ENCODE measurements around the gene CYTH3.
"Not testable (repeated sequence)": the region's sequence is repeated elsewhere in the genome, so short reads cannot be mapped to it uniquely, and the experiment has no call there.

CYTH3 gene

GRCh38 chr7:6197801-6198551, 74.4 kb downstream of the CYTH3 start:
- peaks cover 0 to 24% (median 0%) of the 10 kb centered on the region in 4 donors for H3K4me1 ChIP-seq
- no peak for DNase-seq
- no peaks in the 10 kb centered on the region for H3K36me3 ChIP-seq
- no peak overlapping the region for H3K27ac ChIP-seq
- no peaks in the 10 kb centered on the region for H3K9me3 ChIP-seq
- no peak for TF ChIP-seq CTCF (IDR thresholded peaks at IDR 0.05)
- H3K4me3 ChIP-seq: no peak overlapping the region
- H3K27me3 ChIP-seq: no peaks in the 10 kb centered on the region
- intact Hi-C loops (cut with DNase I; ENCODE audit: low total_unique reads): no loop called here

GRCh38 chr7:6193709-6194108, 78.7 kb downstream of the CYTH3 start:
- no peak overlapping the region for H3K4me3 ChIP-seq
- TF ChIP-seq CTCF (IDR thresholded peaks at IDR 0.05): no peak
- no peak overlapping the region for H3K27ac ChIP-seq
- intact Hi-C loops (cut with DNase I; ENCODE audit: low total_unique reads): no loop called here
- H3K9me3 ChIP-seq: no peaks in the 10 kb centered on the region
- H3K36me3 ChIP-seq: peaks cover 8 to 13% (median 10%) of the 10 kb centered on the region in 3 donors
- no peaks in the 10 kb centered on the region for H3K27me3 ChIP-seq
- DNase-seq: no peak
- H3K4me1 ChIP-seq: peaks cover 0 to 16% (median 1%) of the 10 kb centered on the region in 4 donors

GRCh38 chr7:6190563-6190962, 81.9 kb downstream of the CYTH3 start:
- Histone ChIP-seq H3K36me3 (peaks cover 24 to 37% (median 32%) of the 10 kb centered on the region in 3 donors), H3K4me1 (peaks cover 0 to 12% (median 1%) of the 10 kb centered on the region in 4 donors)
- intact Hi-C loops (cut with DNase I; ENCODE audit: low total_unique reads); H3K9me3 ChIP-seq; H3K27ac ChIP-seq; H3K4me3 ChIP-seq; H3K27me3 ChIP-seq; DNase-seq: not testable (repeated sequence)

GRCh38 chr7:6188389-6188788, 84.0 kb downstream of the CYTH3 start:
- Histone ChIP-seq H3K36me3 (peaks cover 24 to 37% (median 32%) of the 10 kb centered on the region in 3 donors), H3K27ac (no peak overlapping the region), H3K9me3 (no peaks in the 10 kb centered on the region), H3K4me3 (no peak overlapping the region), H3K27me3 (no peaks in the 10 kb centered on the region), H3K4me1 (peaks cover 0 to 12% (median 1%) of the 10 kb centered on the region in 4 donors)
- intact Hi-C loops (cut with DNase I; ENCODE audit: low total_unique reads): no loop called here
- TF ChIP-seq CTCF (IDR thresholded peaks at IDR 0.05): no peak
- no peak for DNase-seq

GRCh38 chr7:6186577-6186976, 85.8 kb downstream of the CYTH3 start:
- Histone ChIP-seq H3K27ac (no peak overlapping the region), H3K4me1 (peaks cover 0 to 12% (median 1%) of the 10 kb centered on the region in 4 donors), H3K36me3 (peaks cover 24 to 45% (median 37%) of the 10 kb centered on the region in 3 donors), H3K27me3 (no peaks in the 10 kb centered on the region), H3K4me3 (no peak overlapping the region), H3K9me3 (no peaks in the 10 kb centered on the region)
- DNase-seq: no peak
- no peak for TF ChIP-seq CTCF (IDR thresholded peaks at IDR 0.05)
- intact Hi-C loops (cut with DNase I; ENCODE audit: low total_unique reads): no loop called here

GRCh38 chr7:6182993-6183392, 89.4 kb downstream of the CYTH3 start:
- DNase-seq: no peak
- no peaks in the 10 kb centered on the region for H3K9me3 ChIP-seq
- peaks cover 10 to 31% (median 17%) of the 10 kb centered on the region in 3 donors for H3K36me3 ChIP-seq
- no peak overlapping the region for H3K27ac ChIP-seq
- no peaks in the 10 kb centered on the region for H3K27me3 ChIP-seq
- H3K4me1 ChIP-seq: peaks cover 3 to 20% (median 9%) of the 10 kb centered on the region in 4 donors
- no peak overlapping the region for H3K4me3 ChIP-seq
- no peak for TF ChIP-seq CTCF (IDR thresholded peaks at IDR 0.05)
- intact Hi-C loops (cut with DNase I; ENCODE audit: low total_unique reads): no loop called here
